Measurements from ENCODE around the gene ST7. TPM values are rescaled to one million over a fixed set of nuclear protein-coding genes. Genes with fewer than 3 reads are reported as not detected.

The ST7 gene
- total and polyA plus RNA-seq, 5 donors from 2014 or later, result 7.3 to 15.5 (median 9.9) TPM

- peak in 1 of 3 donors; percentile 58 for DNase-seq
- Histone ChIP-seq H3K27ac (ENCODE audit: insufficient read depth, low read length, poor library complexity, severe bottlenecking) (no peak overlapping the region), H3K9me3 (ENCODE audit: control insufficient read depth in 2 of 2, low read length in 2 of 2) (no peaks in the 10 kb centered on the region), H3K27me3 (ENCODE audit: control insufficient read depth, insufficient read depth, low read length) (no peaks in the 10 kb centered on the region), H3K4me1 (ENCODE audit: control insufficient read depth, insufficient read depth, low read length, poor library complexity, severe bottlenecking) (no peaks in the 10 kb centered on the region), H3K4me3 (ENCODE audit: low read depth, low read length) (no peak overlapping the region), H3K36me3 (ENCODE audit: control insufficient read depth, insufficient read depth, low read length) (no peaks in the 10 kb centered on the region)
- peak in 1 of 2 donors; percentile 34 for ATAC-seq (ENCODE audit: low read depth in 2 of 2)
- Mint-ChIP-seq H3K9me3 (no peaks in the 10 kb centered on the region), H3K4me3 (no peak overlapping the region), H3K4me1 (peaks cover 0 to 17% (median 9%) of the 10 kb centered on the region in 4 donors), H3K27me3 (no peaks in the 10 kb centered on the region), H3K36me3 (no peaks in the 10 kb centered on the region), H3K27ac (no peak overlapping the region)
Observed at GRCh38 chr7:117041007-117041406, 87.7 kb downstream of the ST7 start.

GRCh38 chr7:117041822-117042221 lies 88.5 kb downstream of the ST7 start:
- DNase-seq (no peak), ATAC-seq (ENCODE audit: low read depth in 2 of 2) (no peak)
- H3K27me3 Mint-ChIP-seq, result no peaks in the 10 kb centered on the region
- no peaks in the 10 kb centered on the region for H3K27me3 ChIP-seq (ENCODE audit: control insufficient read depth, insufficient read depth, low read length)
- no peaks in the 10 kb centered on the region for H3K36me3 Mint-ChIP-seq
- H3K4me1 Mint-ChIP-seq, result peaks cover 0 to 17% (median 9%) of the 10 kb centered on the region in 4 donors
- no peaks in the 10 kb centered on the region for H3K9me3 ChIP-seq (ENCODE audit: control insufficient read depth in 2 of 2, low read length in 2 of 2)
- H3K4me3 Mint-ChIP-seq, result no peak overlapping the region
- H3K4me3 ChIP-seq (ENCODE audit: low read depth, low read length), result no peak overlapping the region
- no peaks in the 10 kb centered on the region for H3K9me3 Mint-ChIP-seq
- no peak overlapping the region for H3K27ac ChIP-seq (ENCODE audit: insufficient read depth, low read length, poor library complexity, severe bottlenecking)
- no peaks in the 10 kb centered on the region for H3K36me3 ChIP-seq (ENCODE audit: control insufficient read depth, insufficient read depth, low read length)
- no peak overlapping the region for H3K27ac Mint-ChIP-seq
- H3K4me1 ChIP-seq (ENCODE audit: control insufficient read depth, insufficient read depth, low read length, poor library complexity, severe bottlenecking), result no peaks in the 10 kb centered on the region

GRCh38 chr7:117043108-117043825 lies 90.0 kb downstream of the ST7 start:
- Mint-ChIP-seq H3K27ac (no peak overlapping the region), H3K9me3 (no peaks in the 10 kb centered on the region), H3K4me3 (no peak overlapping the region), H3K4me1 (peaks cover 0 to 17% (median 10%) of the 10 kb centered on the region in 4 donors), H3K36me3 (no peaks in the 10 kb centered on the region), H3K27me3 (no peaks in the 10 kb centered on the region)
- Histone ChIP-seq H3K4me3 (ENCODE audit: low read depth, low read length) (no peak overlapping the region), H3K9me3 (ENCODE audit: control insufficient read depth in 2 of 2, low read length in 2 of 2) (no peaks in the 10 kb centered on the region), H3K36me3 (ENCODE audit: control insufficient read depth, insufficient read depth, low read length) (no peaks in the 10 kb centered on the region), H3K27me3 (ENCODE audit: control insufficient read depth, insufficient read depth, low read length) (no peaks in the 10 kb centered on the region), H3K27ac (ENCODE audit: insufficient read depth, low read length, poor library complexity, severe bottlenecking) (no peak overlapping the region), H3K4me1 (ENCODE audit: control insufficient read depth, insufficient read depth, low read length, poor library complexity, severe bottlenecking) (no peaks in the 10 kb centered on the region)
- ATAC-seq (ENCODE audit: low read depth in 2 of 2) (no peak), DNase-seq (no peak)

GRCh38 chr7:117044664-117045063 lies 91.4 kb downstream of the ST7 start:
- no peak overlapping the region for H3K4me3 Mint-ChIP-seq
- H3K4me1 Mint-ChIP-seq, result peaks cover 5 to 24% (median 22%) of the 10 kb centered on the region in 4 donors
- H3K9me3 ChIP-seq (ENCODE audit: control insufficient read depth in 2 of 2, low read length in 2 of 2), result no peaks in the 10 kb centered on the region
- H3K27ac ChIP-seq (ENCODE audit: insufficient read depth, low read length, poor library complexity, severe bottlenecking), result no peak overlapping the region
- ATAC-seq (ENCODE audit: low read depth in 2 of 2) (no peak), DNase-seq (no peak)
- H3K4me3 ChIP-seq (ENCODE audit: low read depth, low read length), result no peak overlapping the region
- H3K27ac Mint-ChIP-seq, result no peak overlapping the region
- no peaks in the 10 kb centered on the region for H3K36me3 ChIP-seq (ENCODE audit: control insufficient read depth, insufficient read depth, low read length)
- peaks cover 6% of the 10 kb centered on the region for H3K4me1 ChIP-seq (ENCODE audit: control insufficient read depth, insufficient read depth, low read length, poor library complexity, severe bottlenecking)
- H3K27me3 Mint-ChIP-seq, result no peaks in the 10 kb centered on the region
- H3K27me3 ChIP-seq (ENCODE audit: control insufficient read depth, insufficient read depth, low read length), result no peaks in the 10 kb centered on the region
- H3K9me3 Mint-ChIP-seq, result no peaks in the 10 kb centered on the region
- no peaks in the 10 kb centered on the region for H3K36me3 Mint-ChIP-seq

DNA sequence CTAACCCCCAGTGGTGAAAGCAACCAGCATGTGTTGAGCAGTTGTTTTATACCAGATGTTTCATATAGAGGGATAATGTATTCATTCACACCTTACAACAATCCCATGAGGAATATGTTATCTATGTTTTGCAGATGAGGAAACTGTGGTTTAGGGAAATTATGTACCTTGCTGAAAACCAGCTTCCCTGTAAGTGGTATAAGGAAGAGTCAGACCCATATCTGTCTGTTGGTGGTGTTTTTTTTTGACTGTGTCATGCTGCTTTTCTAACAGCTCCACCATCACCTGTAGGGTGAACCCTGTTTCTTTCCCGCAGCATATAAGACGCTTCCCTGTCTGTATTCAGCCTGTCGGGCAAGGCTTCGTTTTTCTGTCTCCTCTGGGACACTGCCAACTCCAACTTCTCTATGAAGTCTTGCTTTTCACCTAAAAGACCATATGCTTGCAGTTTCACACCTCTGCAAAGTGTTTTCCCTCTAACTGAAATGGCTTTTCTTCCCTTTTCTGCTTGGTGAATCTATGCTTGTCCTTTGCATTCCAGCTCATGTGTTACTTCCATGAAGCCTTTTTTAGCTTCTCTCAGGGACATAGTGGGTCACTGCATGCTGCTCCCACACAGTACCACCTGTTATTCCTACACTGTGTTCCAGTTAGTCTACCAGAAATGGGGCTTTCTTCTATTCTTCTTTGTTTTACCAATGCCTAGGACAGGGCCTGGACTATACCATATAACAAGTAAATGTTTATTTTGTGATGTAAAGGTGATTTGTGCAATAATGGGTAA lies 92.8 kb downstream of the ST7 start:
- ATAC-seq (ENCODE audit: low read depth in 2 of 2), result no peak

GRCh38 chr7:117047496-117047895 lies 94.2 kb downstream of the ST7 start:
- no peak for DNase-seq
- H3K27ac ChIP-seq (ENCODE audit: insufficient read depth, low read length, poor library complexity, severe bottlenecking), result no peak overlapping the region
- H3K36me3 Mint-ChIP-seq, result no peaks in the 10 kb centered on the region
- H3K27ac Mint-ChIP-seq, result no peak overlapping the region
- no peaks in the 10 kb centered on the region for H3K9me3 ChIP-seq (ENCODE audit: control insufficient read depth in 2 of 2, low read length in 2 of 2)
- H3K9me3 Mint-ChIP-seq, result no peaks in the 10 kb centered on the region
- no peaks in the 10 kb centered on the region for H3K27me3 ChIP-seq (ENCODE audit: control insufficient read depth, insufficient read depth, low read length)
- H3K4me3 Mint-ChIP-seq, result no peak overlapping the region
- no peak for ATAC-seq (ENCODE audit: low read depth in 2 of 2)
- H3K36me3 ChIP-seq (ENCODE audit: control insufficient read depth, insufficient read depth, low read length), result no peaks in the 10 kb centered on the region
- H3K4me1 ChIP-seq (ENCODE audit: control insufficient read depth, insufficient read depth, low read length, poor library complexity, severe bottlenecking), result peaks cover 6% of the 10 kb centered on the region
- peaks cover 5 to 24% (median 19%) of the 10 kb centered on the region in 4 donors for H3K4me1 Mint-ChIP-seq
- no peak overlapping the region for H3K4me3 ChIP-seq (ENCODE audit: low read depth, low read length)
- H3K27me3 Mint-ChIP-seq, result no peaks in the 10 kb centered on the region

More for the DNA sequence above, 92.8 kb downstream of the ST7 start:
- Mint-ChIP-seq H3K4me1 (peaks cover 5 to 21% (median 18%) of the 10 kb centered on the region in 4 donors), H3K27ac (no peak overlapping the region), H3K36me3 (no peaks in the 10 kb centered on the region), H3K9me3 (no peaks in the 10 kb centered on the region), H3K4me3 (no peak overlapping the region), H3K27me3 (no peaks in the 10 kb centered on the region)
- Histone ChIP-seq H3K4me3 (ENCODE audit: low read depth, low read length) (no peak overlapping the region), H3K4me1 (ENCODE audit: control insufficient read depth, insufficient read depth, low read length, poor library complexity, severe bottlenecking) (peaks cover 6% of the 10 kb centered on the region), H3K36me3 (ENCODE audit: control insufficient read depth, insufficient read depth, low read length) (no peaks in the 10 kb centered on the region), H3K27ac (ENCODE audit: insufficient read depth, low read length, poor library complexity, severe bottlenecking) (no peak overlapping the region), H3K9me3 (ENCODE audit: control insufficient read depth in 2 of 2, low read length in 2 of 2) (no peaks in the 10 kb centered on the region), H3K27me3 (ENCODE audit: control insufficient read depth, insufficient read depth, low read length) (no peaks in the 10 kb centered on the region)
- no peak for DNase-seq

- no peak for ATAC-seq (ENCODE audit: low read depth in 2 of 2)
- no peaks in the 10 kb centered on the region for H3K27me3 Mint-ChIP-seq
- Histone ChIP-seq H3K36me3 (ENCODE audit: control insufficient read depth, insufficient read depth, low read length) (no peaks in the 10 kb centered on the region), H3K27ac (ENCODE audit: insufficient read depth, low read length, poor library complexity, severe bottlenecking) (no peak overlapping the region), H3K4me1 (ENCODE audit: control insufficient read depth, insufficient read depth, low read length, poor library complexity, severe bottlenecking) (peaks cover 6% of the 10 kb centered on the region), H3K4me3 (ENCODE audit: low read depth, low read length) (peak overlapping the region; percentile 38), H3K27me3 (ENCODE audit: control insufficient read depth, insufficient read depth, low read length) (no peaks in the 10 kb centered on the region), H3K9me3 (ENCODE audit: control insufficient read depth in 2 of 2, low read length in 2 of 2) (no peaks in the 10 kb centered on the region)
- peak overlapping the region; percentile 11 to 50 (median 22) for H3K27ac Mint-ChIP-seq
- H3K9me3 Mint-ChIP-seq, result no peaks in the 10 kb centered on the region
- H3K4me3 Mint-ChIP-seq, result peak overlapping the region in 2 of 4 donors; percentile 3 to 51
- peaks cover 10 to 24% (median 19%) of the 10 kb centered on the region in 4 donors for H3K4me1 Mint-ChIP-seq
- peak in 1 of 3 donors; percentile 37 for DNase-seq
- no peaks in the 10 kb centered on the region for H3K36me3 Mint-ChIP-seq
Observed at GRCh38 chr7:117048114-117048866, 95.0 kb downstream of the ST7 start.

Data from CD4-positive, CD25-positive, alpha-beta regulatory T cell (primary cell).